ENCODE data around the gene TBC1D21.

TBC1D21 gene

GRCh38 chr15:73862276-73862675, 11.1 kb upstream of the TBC1D21 start:
- no peak for DNase-seq

GRCh38 chr15:73865379-73865778, 8.0 kb upstream of the TBC1D21 start:
- DNase-seq: no peak

- DNase-seq: no peak
Observed at GRCh38 chr15:73865904-73866303, 7.5 kb upstream of the TBC1D21 start.

DNA sequence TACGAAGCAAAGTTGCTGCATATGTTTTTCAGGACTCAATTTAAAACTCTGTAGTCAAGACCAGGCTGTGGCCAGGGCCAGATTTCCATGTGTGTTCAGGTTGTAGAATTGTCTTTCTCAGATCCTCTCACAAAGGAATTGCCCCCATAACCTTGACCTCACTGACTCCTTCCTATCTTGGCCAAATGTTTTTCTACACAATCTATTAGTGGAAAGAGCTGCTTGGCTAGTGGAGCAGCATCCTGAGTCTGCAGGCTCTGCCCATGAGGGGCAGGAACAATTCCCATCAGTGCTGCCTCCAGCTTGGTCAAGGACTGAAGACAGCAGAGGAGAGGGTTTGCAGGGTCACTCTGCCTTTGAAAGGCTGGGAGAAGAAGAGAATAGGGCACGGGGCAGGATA, 6.9 kb upstream of the TBC1D21 start:
- DNase-seq: no peak

DNA sequence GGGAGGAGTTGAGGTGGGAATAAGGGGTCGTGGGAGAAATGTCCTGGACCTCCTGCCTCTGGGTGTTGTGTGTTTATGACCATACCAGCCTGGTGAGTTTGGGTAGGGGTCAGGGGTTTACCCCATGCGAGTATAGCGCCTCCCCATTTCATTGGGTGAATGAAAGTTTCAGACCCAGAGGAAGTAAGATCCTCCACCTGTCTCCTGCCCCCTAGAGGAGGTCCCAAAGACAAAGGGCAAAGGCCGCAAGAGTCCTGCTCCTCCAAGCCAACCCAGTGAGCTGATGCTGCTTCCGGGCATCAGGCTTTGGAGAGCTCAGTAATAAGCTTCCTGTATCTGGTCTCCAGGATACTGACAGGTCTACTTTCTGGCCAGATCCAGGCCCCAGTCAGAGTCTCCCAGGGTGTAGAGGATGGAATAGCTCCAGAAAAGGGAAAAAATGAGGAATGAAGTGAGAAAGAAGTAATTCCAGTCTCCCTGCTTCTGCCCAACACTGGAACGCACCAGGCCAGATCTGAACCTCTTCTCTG, 6.4 kb upstream of the TBC1D21 start:
- no peak for DNase-seq

GRCh38 chr15:73867426-73867825, 5.9 kb upstream of the TBC1D21 start:
- no peak for DNase-seq

DNA sequence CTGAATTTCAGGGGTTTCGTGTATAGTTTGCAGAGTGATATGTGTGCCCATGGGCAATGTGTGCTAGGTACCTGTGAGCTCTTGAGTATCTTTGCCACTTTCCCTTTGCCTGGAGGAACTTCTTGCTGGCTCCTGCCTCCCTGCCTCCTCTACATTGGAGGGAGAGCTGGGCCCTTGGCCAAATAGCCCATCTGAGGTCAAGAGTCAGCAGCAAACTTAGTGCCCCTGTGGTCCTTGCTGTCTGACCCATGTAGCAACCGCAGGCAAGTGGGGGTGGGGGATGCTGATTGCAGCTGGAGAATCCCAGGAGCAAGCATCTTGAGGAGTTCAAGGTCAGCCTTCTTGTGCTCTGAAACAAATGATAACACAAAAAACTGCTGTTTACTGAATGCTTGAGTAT, 5.4 kb upstream of the TBC1D21 start:
- DNase-seq: no peak

DNA sequence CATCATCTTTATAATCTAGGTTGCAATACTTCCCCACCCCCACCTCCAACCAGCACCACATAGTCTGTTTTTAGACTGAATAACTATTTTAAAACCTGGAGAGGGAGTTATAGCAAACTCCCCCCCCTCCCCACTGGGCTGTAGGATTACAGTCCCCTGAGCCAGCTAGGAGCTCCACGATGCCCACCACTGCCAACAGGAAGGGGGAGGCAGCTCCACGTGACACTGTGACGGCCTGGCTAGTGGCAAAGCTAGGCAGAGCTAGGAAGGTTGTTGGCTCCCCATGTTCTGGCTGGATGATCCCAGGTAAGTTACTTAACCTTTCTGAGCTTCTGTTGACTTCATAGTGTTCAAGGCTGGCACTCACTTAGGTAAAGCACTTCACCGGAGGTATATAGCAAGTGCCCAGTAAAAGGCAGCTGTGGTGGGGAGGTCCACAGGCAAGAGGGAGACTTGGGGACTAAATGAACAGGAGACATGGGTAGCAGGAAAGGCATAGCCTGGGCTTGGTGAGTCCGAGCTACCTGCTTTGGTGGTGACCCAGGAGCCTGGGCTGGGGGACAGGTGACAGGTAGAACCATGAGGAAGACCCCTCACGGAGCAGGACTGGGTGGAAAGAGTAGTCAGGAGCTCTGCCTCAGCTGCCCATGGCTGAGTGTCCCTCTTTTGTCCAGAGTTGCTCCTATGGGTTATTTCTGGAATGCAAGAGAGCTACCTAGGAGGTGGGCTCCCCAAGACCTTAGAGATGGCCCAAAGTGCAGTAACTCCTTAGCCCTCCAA, 4.0 kb upstream of the TBC1D21 start:
- no peak for DNase-seq

- DNase-seq: no peak
Observed at GRCh38 chr15:73870700-73871408, 2.5 kb upstream of the TBC1D21 start.

- DNase-seq: no peak
Observed at GRCh38 chr15:73872346-73872745, 1.0 kb upstream of the TBC1D21 start.

- peak; percentile 60 for DNase-seq
Observed at GRCh38 chr15:73873889-73874511, 636 bp downstream of the TBC1D21 start.

DNA sequence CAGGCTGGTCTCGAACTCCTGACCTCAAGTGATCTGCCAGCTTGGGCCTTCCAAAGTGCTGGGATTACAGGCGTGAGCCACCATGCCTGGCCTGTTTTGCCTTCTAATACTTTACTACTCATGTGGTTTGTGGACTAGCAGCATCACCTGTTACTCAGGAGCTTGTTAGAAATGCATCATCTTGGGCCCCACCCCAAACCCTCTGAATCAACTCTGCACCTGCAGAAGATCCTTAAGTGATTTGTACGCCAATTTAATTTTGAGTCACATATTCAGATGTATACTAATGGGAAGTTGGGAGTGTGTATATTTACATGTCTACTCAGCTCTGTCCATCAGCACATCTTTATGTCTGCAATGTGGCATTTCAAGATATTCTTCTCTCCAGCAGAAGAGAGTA, 6.1 kb downstream of the TBC1D21 start:
- DNase-seq: no peak

DNA sequence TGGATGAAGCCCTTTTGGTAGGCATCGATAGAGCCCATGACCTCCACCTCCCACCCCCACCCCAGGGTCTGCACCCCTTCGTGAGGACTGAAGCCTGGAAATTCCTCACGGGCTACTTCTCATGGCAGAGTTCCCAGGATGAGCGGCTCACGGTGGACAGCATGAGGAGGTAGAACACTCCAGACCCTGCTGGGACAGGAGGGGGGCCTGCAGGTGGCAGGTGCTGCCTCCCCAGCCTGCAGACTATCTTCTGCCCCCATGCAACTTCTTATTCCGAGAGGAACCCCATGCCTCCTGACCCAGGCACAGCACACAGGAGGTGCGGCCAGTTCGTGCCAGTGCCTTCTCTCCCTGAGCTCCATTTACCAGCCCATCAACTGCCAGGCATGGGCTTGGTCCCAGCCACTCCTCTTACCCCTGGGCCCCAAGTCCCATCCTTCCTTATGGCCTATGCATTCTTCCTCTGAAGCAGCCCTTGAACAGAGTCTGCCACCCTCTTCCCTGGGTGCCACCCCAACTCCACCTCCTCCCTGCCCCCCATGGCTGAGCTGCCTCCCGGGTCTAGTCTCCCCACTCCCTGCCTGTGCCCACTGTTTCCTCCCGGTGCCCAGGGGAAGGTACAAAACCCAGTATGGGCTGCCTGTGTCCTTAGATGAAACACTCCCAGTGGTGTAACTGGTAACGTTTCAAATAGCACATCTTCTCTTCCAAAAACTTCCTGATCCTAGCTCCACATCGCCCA, 8.4 kb downstream of the TBC1D21 start:
- DNase-seq: no peak

DNA sequence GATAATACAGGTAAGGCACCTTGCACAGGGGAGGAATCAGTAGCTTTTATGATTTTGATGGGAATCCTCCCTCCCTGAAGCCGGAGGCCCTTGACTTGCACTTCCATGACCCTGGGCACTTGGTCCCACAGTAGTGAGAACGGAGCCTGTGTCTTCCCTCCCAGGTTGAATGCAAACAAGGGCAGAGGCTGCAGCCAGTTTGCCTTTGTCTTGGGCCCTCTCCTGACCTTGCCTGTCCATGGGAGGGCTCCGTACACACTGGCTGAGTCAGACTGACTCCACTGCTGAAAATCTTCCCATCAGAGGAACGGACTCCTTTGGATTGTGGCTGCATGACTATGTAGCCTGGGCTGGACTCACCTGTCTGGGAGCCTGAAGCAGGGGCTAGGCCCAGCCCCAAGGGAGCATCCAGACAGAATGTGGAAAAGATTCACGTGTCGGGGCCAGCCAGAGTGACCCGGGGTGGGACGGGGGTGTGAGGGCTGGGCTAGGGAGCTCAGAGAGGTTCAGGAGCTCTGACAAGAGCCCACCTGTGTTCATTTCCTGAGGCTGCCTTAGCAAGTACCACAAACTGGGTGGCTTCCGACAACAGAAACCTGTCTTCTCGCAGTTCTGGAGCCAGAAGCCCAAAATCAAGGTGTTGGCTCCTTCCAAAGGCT, 9.5 kb downstream of the TBC1D21 start:
- no peak for DNase-seq

- DNase-seq: no peak
Observed at GRCh38 chr15:73884159-73884558, 10.8 kb downstream of the TBC1D21 start.

DNA sequence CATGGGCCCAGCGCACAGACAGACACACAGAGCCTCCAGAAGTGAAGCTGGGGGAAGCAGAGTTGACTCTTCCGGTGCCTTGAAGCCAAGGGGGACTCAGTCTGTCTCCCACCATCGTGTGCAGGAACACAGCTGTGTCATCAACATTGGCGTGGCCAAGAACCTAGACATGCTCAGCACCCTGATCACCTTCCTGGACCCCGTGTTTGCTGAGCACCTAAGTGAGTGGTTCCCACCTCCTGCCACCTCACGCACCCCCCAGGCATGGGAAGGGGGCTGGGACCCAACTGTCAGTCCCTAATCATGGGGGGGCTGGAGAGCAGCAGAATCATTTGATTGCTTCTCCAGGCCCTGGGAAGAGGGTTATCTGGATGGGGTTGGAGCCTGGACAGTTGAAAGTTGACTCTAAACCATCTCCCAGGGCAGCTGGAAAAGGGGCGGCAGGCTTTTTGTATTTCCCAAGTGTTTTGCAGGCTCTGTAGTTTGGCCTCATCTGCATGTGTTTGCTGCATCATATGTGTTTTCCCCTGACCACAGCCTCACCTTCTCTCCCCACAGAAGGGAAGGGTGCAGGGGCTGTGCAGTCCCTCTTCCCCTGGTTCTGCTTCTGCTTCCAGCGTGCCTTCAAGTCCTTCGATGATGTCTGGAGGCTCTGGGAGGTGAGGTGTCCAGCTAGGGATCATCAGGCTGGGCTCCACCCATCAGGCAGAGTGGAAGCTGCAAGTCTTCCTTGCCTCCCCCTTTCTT, 12.8 kb downstream of the TBC1D21 start:
- DNase-seq: no peak

DNA sequence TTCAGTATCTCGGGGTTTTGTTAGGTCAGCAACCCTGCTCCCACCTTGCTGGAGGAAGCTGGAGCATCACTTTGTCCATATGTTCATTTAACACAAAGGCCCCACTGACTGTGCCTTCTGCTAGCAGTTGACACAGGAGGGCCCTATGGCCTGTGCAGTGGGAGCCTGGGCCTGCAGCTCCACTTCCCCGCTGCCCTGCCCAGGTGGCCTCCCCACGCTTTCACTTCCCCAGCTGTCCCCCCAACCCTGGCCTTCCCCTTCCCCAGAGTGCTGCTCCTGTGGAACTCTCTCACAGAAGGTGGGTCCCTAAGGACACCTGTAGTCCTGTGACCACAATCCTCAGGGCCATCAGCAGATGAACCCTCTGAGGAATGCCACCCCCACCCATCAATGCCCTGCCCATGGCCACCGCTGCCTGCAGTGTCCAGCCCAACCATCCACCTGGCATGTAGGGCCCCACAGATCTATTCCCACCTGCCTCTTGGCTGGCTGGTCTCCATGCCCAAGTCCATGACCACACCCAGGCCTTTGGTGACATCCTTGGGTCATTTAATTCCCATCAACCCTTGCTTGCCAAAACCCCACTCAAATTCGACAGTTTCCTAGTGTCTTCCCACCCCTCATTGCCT, 13.5 kb downstream of the TBC1D21 start:
- DNase-seq: no peak

DNA sequence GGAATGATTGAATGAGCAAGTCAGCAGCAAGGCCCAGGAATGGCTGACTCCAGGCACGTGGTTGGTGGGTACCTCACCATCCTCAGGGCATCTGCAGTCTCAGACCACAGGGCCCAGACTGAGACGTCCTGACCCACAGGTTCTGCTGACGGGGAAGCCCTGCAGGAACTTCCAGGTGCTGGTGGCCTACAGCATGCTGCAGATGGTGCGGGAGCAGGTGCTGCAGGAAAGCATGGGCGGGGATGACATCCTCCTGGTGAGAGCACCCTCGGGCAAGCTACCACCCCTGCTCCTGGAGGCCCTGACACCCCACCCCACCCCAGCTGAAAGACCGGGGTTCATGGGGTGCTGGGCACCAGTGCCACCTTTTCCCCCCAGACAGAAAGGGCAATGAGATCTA, 14.1 kb downstream of the TBC1D21 start:
- DNase-seq: no peak

DNA sequence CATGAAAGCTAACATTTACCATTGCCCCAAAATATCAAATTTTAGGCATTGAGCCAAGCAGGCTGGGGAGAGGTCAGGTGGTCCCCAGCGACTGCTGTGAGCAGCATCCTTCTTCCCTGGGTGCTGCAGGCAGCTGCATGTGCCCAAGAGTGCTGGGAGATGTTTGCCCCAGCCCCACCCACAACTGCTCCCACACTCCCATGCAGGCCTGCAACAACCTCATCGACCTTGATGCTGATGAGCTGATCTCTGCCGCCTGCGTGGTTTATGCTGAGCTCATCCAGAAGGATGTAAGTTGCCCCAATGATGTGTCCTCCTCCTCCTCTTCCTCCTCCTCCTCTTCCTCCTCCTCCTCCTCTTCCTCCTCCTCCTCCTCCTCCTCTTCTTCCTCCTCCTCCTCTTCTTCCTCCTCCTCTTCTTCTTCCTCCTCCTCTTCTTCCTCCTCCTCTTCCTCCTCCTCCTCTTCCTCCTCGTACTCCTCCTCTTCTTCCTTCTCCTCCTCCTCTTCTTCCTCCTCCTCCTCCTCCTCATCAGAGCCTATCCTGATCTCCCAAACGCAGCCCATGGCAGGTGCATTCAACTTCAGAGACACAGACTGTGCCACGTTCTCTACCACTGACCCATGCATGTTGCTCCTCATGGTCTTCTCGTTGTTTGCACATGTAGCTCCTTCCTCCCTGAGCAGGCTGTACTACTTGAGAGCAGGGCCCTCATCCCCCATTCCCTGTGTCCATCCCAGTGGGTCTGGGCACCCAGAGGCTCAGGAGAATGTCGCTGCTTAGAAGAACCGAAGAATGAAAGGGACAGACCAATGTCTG, 15.1 kb downstream of the TBC1D21 start:
- DNase-seq: no peak

DNA sequence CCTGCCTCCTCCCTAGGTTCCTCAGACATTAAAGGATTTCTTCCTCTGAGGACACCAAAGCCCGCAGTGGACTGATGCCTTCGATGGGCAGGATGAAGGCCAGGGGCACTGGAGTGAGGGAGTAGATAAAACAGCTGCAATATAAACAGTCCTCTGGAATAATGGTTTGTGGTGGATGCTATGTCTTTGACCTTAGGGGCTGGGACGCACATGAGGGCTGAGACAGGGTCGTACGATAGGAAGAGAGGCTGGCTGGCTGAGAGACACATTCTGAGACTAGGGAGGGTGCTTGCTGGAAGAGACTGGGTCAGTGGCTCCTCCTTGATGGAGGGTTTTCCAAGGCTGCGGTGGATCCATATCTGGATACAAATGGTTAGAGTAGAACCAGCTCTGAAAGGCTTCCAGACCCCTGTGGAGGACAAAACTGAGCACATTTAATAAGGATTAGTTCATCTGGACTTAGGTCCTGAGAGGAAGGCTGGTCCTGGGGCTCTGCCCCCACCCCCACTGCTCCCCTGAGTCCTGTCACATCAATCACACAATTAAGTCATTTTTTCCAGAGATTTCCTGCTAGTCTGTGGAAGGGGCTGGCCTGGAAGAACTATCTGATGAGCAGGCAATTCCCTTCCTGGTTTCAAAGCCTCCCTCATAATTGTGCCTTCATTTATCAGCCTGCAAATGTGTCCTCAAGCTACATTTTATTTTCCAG, 15.8 kb downstream of the TBC1D21 start:
- no peak for DNase-seq
